Keratinocyte (primary cell): ENCODE results near the gene ELP5. TPM values are rescaled to one million over a fixed set of nuclear protein-coding genes. Genes with fewer than 3 reads are reported as not detected.

Experiments used
- DNase-seq: peaks from one replicate; pipeline ENCODE4 v3.0.0-alpha.2; 2011; ENCODE audit warnings: low read depth, missing footprints, low spot score
- FAIRE-seq: peaks from 2 replicates; lab custom pipeline; 2011; peaks lifted over from hg19 to GRCh38; lab: Jason Lieb, UNC
- H2AFZ ChIP-seq: 2 replicates; pipeline ENCODE4 v1.6.0; 2012; ENCODE audit warnings: low read length, control low read depth, inconsistent platforms; ENCODE audit not compliant: control insufficient read depth
- H3K27ac ChIP-seq: 2 replicates; pipeline ENCODE4 v1.5.1; 2011; ENCODE audit warnings: low read length; ENCODE audit not compliant: control insufficient read depth, insufficient read depth
- H3K27me3 ChIP-seq: 3 replicates; pipeline ENCODE4 v1.6.0; 2011; ENCODE audit warnings: low read length; ENCODE audit not compliant: control insufficient read depth, insufficient read depth; ENCODE audit errors: extremely low read depth
- H3K36me3 ChIP-seq, 2 experiments: 2 replicates in 1 of 2; 3 replicates in 1 of 2; pipeline ENCODE4 v1.5.1; 2011; ENCODE audit warnings: low read length in 2 of 2, mild to moderate bottlenecking in 1 of 2; ENCODE audit not compliant: control insufficient read depth in 2 of 2, insufficient read depth in 2 of 2; ENCODE audit errors: extremely low read depth in 1 of 2
- H3K4me1 ChIP-seq: 3 replicates; pipeline ENCODE4 v1.5.1; 2011; ENCODE audit warnings: low read length; ENCODE audit not compliant: control insufficient read depth, insufficient read depth; ENCODE audit errors: extremely low read depth
- H3K4me2 ChIP-seq: 3 replicates; pipeline ENCODE4 v1.6.0; 2011; ENCODE audit warnings: low read depth, low read length; ENCODE audit not compliant: control insufficient read depth, insufficient read depth; ENCODE audit errors: extremely low read depth
- H3K4me3 ChIP-seq, 3 experiments: fragments of 200-600 bp in 1 of 3; sonication (generic) in 1 of 3; 2 replicates in 2 of 3; 3 replicates in 1 of 3; pipeline ENCODE4 v1.5.1; 2011 to 2016; ENCODE audit warnings: low read length in 3 of 3, mild to moderate bottlenecking in 3 of 3, control low read depth in 2 of 3, inconsistent platforms in 1 of 3, low read depth in 1 of 3, mixed read lengths in 1 of 3, mixed run types in 1 of 3, moderate library complexity in 1 of 3; ENCODE audit not compliant: control insufficient read depth in 2 of 3, insufficient read depth in 2 of 3; ENCODE audit errors: extremely low read depth in 1 of 3
- H3K79me2 ChIP-seq: 2 replicates; pipeline ENCODE4 v1.6.0; 2012; ENCODE audit warnings: low read length; ENCODE audit not compliant: control insufficient read depth, insufficient read depth
- H3K9ac ChIP-seq: 3 replicates; pipeline ENCODE4 v1.6.0; 2011; ENCODE audit warnings: low read length; ENCODE audit not compliant: control insufficient read depth, insufficient read depth; ENCODE audit errors: extremely low read depth
- H3K9me1 ChIP-seq: 3 replicates; pipeline ENCODE4 v1.6.0; 2011; ENCODE audit warnings: low read length; ENCODE audit not compliant: control insufficient read depth, insufficient read depth; ENCODE audit errors: extremely low read depth
- H3K9me3 ChIP-seq: 2 replicates; pipeline ENCODE4 v1.5.1; 2012; ENCODE audit warnings: low read depth, low read length; ENCODE audit not compliant: control insufficient read depth
- H4K20me1 ChIP-seq: 3 replicates; pipeline ENCODE4 v1.6.0; 2011; ENCODE audit warnings: low read length; ENCODE audit not compliant: control insufficient read depth, insufficient read depth; ENCODE audit errors: extremely low read depth
- CTCF ChIP-seq, 3 experiments: IDR thresholded peaks in 1 of 3; conservative IDR thresholded peaks in 1 of 3; optimal IDR thresholded peaks in 1 of 3; 2 replicates in 2 of 3; 3 replicates in 1 of 3; pipeline versions ENCODE3 to v1.5.1; 2011; ENCODE audit warnings: low read length in 3 of 3, mild to moderate bottlenecking in 3 of 3, moderate library complexity in 2 of 3, control low read depth in 1 of 3, inconsistent platforms in 1 of 3; ENCODE audit not compliant: insufficient read depth in 2 of 3; ENCODE audit errors: extremely low read depth in 1 of 3
- EZH2 ChIP-seq: IDR thresholded peaks from one replicate; pipeline ENCODE4 v1.6.1; 2012; ENCODE audit warnings: inconsistent platforms, mild to moderate bottlenecking, low read length, moderate library complexity
- dilution Hi-C: fragments of 300-500 bp; cut with MboI; formaldehyde crosslinking; loops from one replicate; pipeline ENCODE4 v1.7.0; 2020; ENCODE audit warnings: low sequenced_read_pairs; ENCODE audit not compliant: extremely low pct_ligation_motif_present
- polyA plus RNA-seq, 5 experiments: library from polyadenylated mRNA; depleted of rRNA in 3 of 5; stranded (reverse) in 3 of 5; stranded (forward) in 1 of 5; unstranded in 1 of 5; fragments of >200 nt; gene quantifications; 1 replicate in 1 of 5; 2 replicates in 3 of 5; 3 replicates in 1 of 5; pipeline versions ENCODE4 v1.2.1 to v1.2.3, GENCODE V29; 2011 to 2012; ENCODE audit warnings: missing spikeins in 2 of 5, low read depth in 1 of 5, low replicate concordance in 1 of 5

The ELP5 gene
- polyA plus RNA-seq, 1 donor (not counting 4 experiments of a cell fraction or from before 2014, with no cell fraction given): 19.4 TPM

DNA sequence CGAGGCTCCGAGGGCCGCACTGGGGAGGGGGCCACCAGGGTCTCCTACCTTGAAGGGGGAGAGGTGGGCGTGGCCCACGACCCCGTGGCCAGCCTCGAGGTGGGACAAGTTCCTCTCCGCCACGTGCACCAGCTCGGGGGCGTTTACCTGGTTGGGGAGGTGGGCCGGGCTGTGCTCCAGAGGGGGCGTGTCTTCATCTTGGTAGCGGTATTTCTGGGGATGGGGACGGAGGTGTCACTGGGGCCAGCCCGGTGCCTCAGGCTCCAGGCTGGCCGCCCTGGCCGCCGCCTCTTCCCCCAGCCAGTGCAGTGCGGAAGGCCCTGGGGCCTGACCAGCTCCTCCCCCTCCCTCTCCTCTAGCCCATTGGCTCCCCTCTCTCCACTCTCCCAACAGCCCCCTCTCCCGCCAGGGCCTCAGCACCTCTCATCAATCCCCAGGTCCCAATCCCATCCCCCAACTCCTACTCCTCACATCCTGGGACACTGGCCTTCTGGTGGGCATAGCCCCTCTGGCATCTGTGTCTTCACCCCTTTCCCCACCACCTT lies 43.9 kb upstream of the ELP5 start:
- no peak for TF ChIP-seq CTCF (optimal IDR thresholded peaks at IDR 0.05 in 1 of 3, IDR thresholded peaks at IDR 0.05 in 1 of 3, conservative IDR thresholded peaks at IDR 0.05 in 1 of 3; ENCODE audit: extremely low read depth in 1 of 3, insufficient read depth in 2 of 3, low read length in 3 of 3)
- no peak for TF ChIP-seq EZH2
- H3K4me2 ChIP-seq: no peak overlapping the region
- H3K9me3 ChIP-seq: no peaks in the 10 kb centered on the region
- no peak overlapping the region for H2AFZ ChIP-seq
- H3K27me3 ChIP-seq: peaks cover 10% of the 10 kb centered on the region
- H3K36me3 ChIP-seq: no peaks in the 10 kb centered on the region
- H3K79me2 ChIP-seq: no peaks in the 10 kb centered on the region
- dilution Hi-C loops: no loop called here
- no peaks in the 10 kb centered on the region for H4K20me1 ChIP-seq
- FAIRE-seq (no peak), DNase-seq (no peak)
- no peaks in the 10 kb centered on the region for H3K9me1 ChIP-seq
- peaks cover 5% of the 10 kb centered on the region for H3K4me1 ChIP-seq
- H3K4me3 ChIP-seq: no peak overlapping the region
- no peak overlapping the region for H3K27ac ChIP-seq
- no peak overlapping the region for H3K9ac ChIP-seq

DNA sequence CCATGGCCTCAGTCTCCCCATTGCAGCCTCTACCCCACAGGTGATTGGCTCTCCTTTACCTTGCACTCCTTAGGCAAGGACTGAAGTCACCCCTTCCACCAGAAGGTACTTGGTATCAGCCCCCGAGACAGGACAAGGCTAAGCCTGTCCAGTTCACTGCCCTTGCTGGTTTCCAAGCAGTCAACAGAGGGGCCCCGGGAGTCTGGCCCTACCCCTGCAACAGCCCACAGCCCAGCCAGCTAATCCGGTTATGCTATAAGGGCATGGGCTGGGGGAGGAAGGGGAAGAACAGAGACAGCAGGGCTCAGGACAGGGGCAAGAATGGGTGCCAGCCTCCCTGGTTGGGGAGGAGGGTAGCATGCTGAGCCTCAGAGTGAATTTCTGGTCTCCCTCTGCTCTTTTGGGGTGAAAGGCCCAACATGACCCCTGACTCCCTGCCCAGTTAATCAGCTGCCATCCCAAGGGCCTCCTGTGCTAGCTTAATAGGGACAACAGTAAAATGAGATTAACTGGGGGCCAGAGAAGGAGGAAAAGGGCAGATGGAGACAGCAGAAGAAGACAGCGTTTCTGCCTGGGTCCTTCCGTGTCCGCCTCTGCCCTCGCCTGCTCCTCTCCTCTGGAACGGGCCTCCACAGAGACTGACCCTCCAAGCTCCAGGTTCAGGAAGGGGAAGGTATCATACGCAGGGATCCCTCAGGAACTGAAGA lies 43.1 kb upstream of the ELP5 start:
- Histone ChIP-seq H3K4me1 (peaks cover 5% of the 10 kb centered on the region), H3K27ac (no peak overlapping the region), H3K4me2 (no peak overlapping the region), H4K20me1 (peaks cover under 1% of the 10 kb centered on the region), H3K79me2 (no peaks in the 10 kb centered on the region), H3K27me3 (peaks cover 10% of the 10 kb centered on the region), H3K4me3 (no peak overlapping the region), H3K9me1 (no peaks in the 10 kb centered on the region), H2AFZ (no peak overlapping the region), H3K9me3 (no peaks in the 10 kb centered on the region), H3K36me3 (no peaks in the 10 kb centered on the region), H3K9ac (no peak overlapping the region)
- dilution Hi-C loops: no loop called here
- TF ChIP-seq EZH2 (no peak), CTCF (optimal IDR thresholded peaks at IDR 0.05 in 1 of 3, IDR thresholded peaks at IDR 0.05 in 1 of 3, conservative IDR thresholded peaks at IDR 0.05 in 1 of 3; ENCODE audit: extremely low read depth in 1 of 3, insufficient read depth in 2 of 3, low read length in 3 of 3) (no peak)
- FAIRE-seq (no peak), DNase-seq (no peak)
